H1 (cell line): ENCODE data around the gene IVNS1ABP.

ENCODE experiments used
- ATF2 ChIP-seq: IDR thresholded peaks from 2 replicates; pipeline ENCODE4 v1.6.1; 2012; ENCODE audit warnings: low read length, inconsistent platforms
- CHD7 ChIP-seq: fragments of 300-600 bp; sonication (generic); IDR thresholded peaks from 2 replicates; pipeline ENCODE4 v1.7.1; 2012; ENCODE audit warnings: low read length, moderate library complexity, mild to moderate bottlenecking, inconsistent platforms; ENCODE audit not compliant: insufficient replicate concordance
- EGR1 ChIP-seq: IDR thresholded peaks from 2 replicates; pipeline ENCODE4 v1.6.1; 2011; ENCODE audit warnings: low read depth, low read length, borderline replicate concordance
- EZH2 ChIP-seq: fragments of 200-600 bp; sonication (generic); IDR thresholded peaks from 2 replicates; pipeline ENCODE4 v1.7.1; 2012; ENCODE audit warnings: low read depth, mild to moderate bottlenecking, moderate library complexity, low read length, inconsistent platforms; ENCODE audit not compliant: severe bottlenecking
- NRF1 ChIP-seq: IDR thresholded peaks from 2 replicates; pipeline ENCODE4 v1.6.1; 2011; ENCODE audit warnings: mild to moderate bottlenecking, low read depth, low read length, improper control_type of control experiment
- POLR2A ChIP-seq, 2 experiments: IDR thresholded peaks; 1 replicate in 1 of 2; 2 replicates in 1 of 2; pipeline ENCODE4 v1.6.1; 2011; ENCODE audit warnings: low read depth in 2 of 2, low read length in 2 of 2, mild to moderate bottlenecking in 2 of 2; ENCODE audit errors: control extremely low read depth in 1 of 2
- SP1 ChIP-seq: IDR thresholded peaks from 2 replicates; pipeline ENCODE4 v1.6.1; 2011; ENCODE audit warnings: low read depth, low read length
- USF2 ChIP-seq: IDR thresholded peaks from 2 replicates; pipeline ENCODE4 v1.6.1; 2011; ENCODE audit warnings: low read length, improper control_type of control experiment
- TF ChIP-seq, protein P1 (sequence below), 3 experiments: IDR thresholded peaks; 1 replicate in 2 of 3; 2 replicates in 1 of 3; pipeline versions ENCODE4 v1.5.1 to v1.6.1; 2011; ENCODE audit warnings: low read length in 3 of 3, mild to moderate bottlenecking in 3 of 3, inconsistent platforms in 2 of 3, low read depth in 1 of 3, moderate library complexity in 1 of 3; ENCODE audit not compliant: insufficient read depth in 1 of 3; ENCODE audit errors: control extremely low read depth in 1 of 3

DNA sequence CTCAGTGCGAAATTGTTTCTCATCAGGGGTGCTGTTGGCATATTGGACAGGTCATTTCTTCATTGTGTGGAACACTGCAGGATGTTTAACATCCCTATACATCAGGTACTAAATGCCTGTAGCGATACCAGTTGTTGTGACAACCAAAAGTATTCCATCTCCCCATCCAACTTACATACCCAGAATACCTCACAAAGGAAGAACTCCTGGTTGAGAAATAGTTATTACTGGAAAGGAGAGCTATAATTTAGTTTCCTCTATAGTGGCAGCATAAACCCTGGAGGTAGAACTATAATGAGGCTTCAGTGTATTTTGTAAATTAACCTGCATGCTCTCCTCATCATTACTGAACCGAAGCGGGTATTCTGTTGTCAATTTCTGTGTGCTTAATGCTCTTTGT lies 45.1 kb downstream of the IVNS1ABP start:
- no peak for TF ChIP-seq USF2
- TF ChIP-seq CHD7 = no peak
- TF ChIP-seq, protein P1, sequence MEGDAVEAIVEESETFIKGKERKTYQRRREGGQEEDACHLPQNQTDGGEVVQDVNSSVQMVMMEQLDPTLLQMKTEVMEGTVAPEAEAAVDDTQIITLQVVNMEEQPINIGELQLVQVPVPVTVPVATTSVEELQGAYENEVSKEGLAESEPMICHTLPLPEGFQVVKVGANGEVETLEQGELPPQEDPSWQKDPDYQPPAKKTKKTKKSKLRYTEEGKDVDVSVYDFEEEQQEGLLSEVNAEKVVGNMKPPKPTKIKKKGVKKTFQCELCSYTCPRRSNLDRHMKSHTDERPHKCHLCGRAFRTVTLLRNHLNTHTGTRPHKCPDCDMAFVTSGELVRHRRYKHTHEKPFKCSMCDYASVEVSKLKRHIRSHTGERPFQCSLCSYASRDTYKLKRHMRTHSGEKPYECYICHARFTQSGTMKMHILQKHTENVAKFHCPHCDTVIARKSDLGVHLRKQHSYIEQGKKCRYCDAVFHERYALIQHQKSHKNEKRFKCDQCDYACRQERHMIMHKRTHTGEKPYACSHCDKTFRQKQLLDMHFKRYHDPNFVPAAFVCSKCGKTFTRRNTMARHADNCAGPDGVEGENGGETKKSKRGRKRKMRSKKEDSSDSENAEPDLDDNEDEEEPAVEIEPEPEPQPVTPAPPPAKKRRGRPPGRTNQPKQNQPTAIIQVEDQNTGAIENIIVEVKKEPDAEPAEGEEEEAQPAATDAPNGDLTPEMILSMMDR (IDR thresholded peaks at IDR 0.05; ENCODE audit: control extremely low read depth in 1 of 3, insufficient read depth in 1 of 3, low read depth in 1 of 3, low read length in 3 of 3) = no peak
- TF ChIP-seq EGR1 = no peak
- TF ChIP-seq SP1 = no peak
- no peak for TF ChIP-seq EZH2
- TF ChIP-seq ATF2 = no peak
- TF ChIP-seq POLR2A (IDR thresholded peaks at IDR 0.05; ENCODE audit: control extremely low read depth in 1 of 2, low read depth in 2 of 2, low read length in 2 of 2) = no peak
- TF ChIP-seq NRF1 = no peak
